SU-DHL-6 (cell line): ENCODE results near the gene WDTC1.

ENCODE experiments used
- H2AFZ ChIP-seq: fragments of 200-600 bp; sonication (generic); 2 replicates; pipeline ENCODE4 v1.6.1; 2014; ENCODE audit warnings: low read depth, mild to moderate bottlenecking, moderate library complexity, mixed read lengths, antibody characterized with exemption, low read length; ENCODE audit not compliant: severe bottlenecking
- H3F3A ChIP-seq: fragments of 200-600 bp; shearing (Covaris generic); 2 replicates; pipeline ENCODE4 v1.6.0; 2016; ENCODE audit warnings: antibody characterized with exemption, mild to moderate bottlenecking; ENCODE audit not compliant: insufficient read depth
- H3K27ac ChIP-seq: fragments of 200-600 bp; sonication (generic); 2 replicates; pipeline ENCODE4 v1.5.1; 2016; ENCODE audit warnings: low read depth, mild to moderate bottlenecking, low read length, moderate library complexity, mixed read lengths
- H3K27me3 ChIP-seq: fragments of 200-600 bp; sonication (generic), shearing (Covaris generic); 2 replicates; pipeline ENCODE4 v1.6.0; 2014; ENCODE audit warnings: mild to moderate bottlenecking, low read length
- H3K36me3 ChIP-seq: fragments of 200-600 bp; sonication (generic); 2 replicates; pipeline ENCODE4 v1.6.1; 2014; ENCODE audit warnings: mild to moderate bottlenecking, low read length, mixed read lengths
- H3K4me2 ChIP-seq: fragments of 300-600, 200-600 bp; shearing (Covaris generic), sonication (generic); 2 replicates; pipeline ENCODE4 v1.6.0; 2014; ENCODE audit warnings: low read length, low read depth, mild to moderate bottlenecking; ENCODE audit not compliant: poor library complexity, severe bottlenecking
- H3K4me3 ChIP-seq: fragments of 200-600 bp; sonication (generic); 2 replicates; pipeline ENCODE4 v1.5.1; 2014; ENCODE audit warnings: antibody characterized with exemption, low read length, mild to moderate bottlenecking, mixed read lengths; ENCODE audit not compliant: insufficient read depth, poor library complexity, severe bottlenecking
- H3K79me2 ChIP-seq: fragments of 200-600 bp; sonication (generic); 2 replicates; pipeline ENCODE4 v1.6.1; 2014; ENCODE audit warnings: mild to moderate bottlenecking, low read length, moderate library complexity; ENCODE audit not compliant: insufficient read depth
- H3K9ac ChIP-seq: fragments of 200-600 bp; sonication (generic); 2 replicates; pipeline ENCODE4 v1.7.0; 2014; ENCODE audit warnings: mild to moderate bottlenecking, low read length
- H3K9me2 ChIP-seq: fragments of 200-600 bp; sonication (generic); replicated peaks from 2 replicates; pipeline ENCODE4 v1.6.1; 2014; ENCODE audit warnings: low read length; ENCODE audit not compliant: insufficient read depth
- H3K9me3 ChIP-seq: fragments of 200-600 bp; sonication (generic); 2 replicates; pipeline ENCODE4 v1.6.1; 2014; ENCODE audit warnings: low read length, mixed read lengths; ENCODE audit not compliant: insufficient read depth
- H4K20me1 ChIP-seq: fragments of 200-600 bp; sonication (generic); 2 replicates; pipeline ENCODE4 v1.6.1; 2014; ENCODE audit warnings: low read depth, mild to moderate bottlenecking, antibody characterized with exemption, low read length, moderate library complexity, mixed read lengths
- CTCF ChIP-seq: fragments of 200-600 bp; sonication (generic); IDR thresholded peaks from one replicate; pipeline ENCODE4 v1.5.1; 2017; ENCODE audit warnings: antibody characterized with exemption, mild to moderate bottlenecking, low read length, moderate library complexity; ENCODE audit not compliant: insufficient read depth, poor library complexity, severe bottlenecking
- EZH2phosphoT487 ChIP-seq: fragments of 200-600 bp; sonication (generic), shearing (Covaris generic); conservative IDR thresholded peaks from 2 replicates; pipeline ENCODE4 v1.6.1; 2018; ENCODE audit warnings: mild to moderate bottlenecking, antibody characterized with exemption, low read length, moderate library complexity, mixed read lengths

The WDTC1 gene

GRCh38 chr1:27351541-27352107 is 117.2 kb downstream of the WDTC1 start:
- Histone ChIP-seq H3K9me2 (no peaks in the 10 kb centered on the region), H3K9me3 (no peaks in the 10 kb centered on the region), H3K27me3 (no peaks in the 10 kb centered on the region), H3F3A (no peaks in the 10 kb centered on the region), H3K4me3 (no peak overlapping the region), H4K20me1 (no peaks in the 10 kb centered on the region), H3K9ac (no peak overlapping the region), H3K36me3 (no peaks in the 10 kb centered on the region), H3K4me2 (no peak overlapping the region), H3K27ac (no peak overlapping the region), H2AFZ (no peak overlapping the region), H3K79me2 (no peaks in the 10 kb centered on the region)
- TF ChIP-seq CTCF (no peak), EZH2phosphoT487 (no peak)

GRCh38 chr1:27353166-27353565 is 118.7 kb downstream of the WDTC1 start:
- Histone ChIP-seq H3K9me3 (no peaks in the 10 kb centered on the region), H3K36me3 (no peaks in the 10 kb centered on the region), H3K9me2 (no peaks in the 10 kb centered on the region)

GRCh38 chr1:27353629-27354028 is 119.2 kb downstream of the WDTC1 start:
- H2AFZ ChIP-seq: no peak overlapping the region
- H3K9me3 ChIP-seq: no peaks in the 10 kb centered on the region
- no peak overlapping the region for H3K4me3 ChIP-seq
- no peak overlapping the region for H3K9ac ChIP-seq
- H4K20me1 ChIP-seq: no peaks in the 10 kb centered on the region
- H3K4me2 ChIP-seq: no peak overlapping the region
- H3K79me2 ChIP-seq: no peaks in the 10 kb centered on the region
- H3K27me3 ChIP-seq: no peaks in the 10 kb centered on the region
- no peaks in the 10 kb centered on the region for H3K36me3 ChIP-seq
- H3K27ac ChIP-seq: no peak overlapping the region
- TF ChIP-seq CTCF (no peak), EZH2phosphoT487 (no peak)
- H3F3A ChIP-seq: no peaks in the 10 kb centered on the region
- H3K9me2 ChIP-seq: no peaks in the 10 kb centered on the region

More at GRCh38 chr1:27353166-27353565, 118.7 kb downstream of the WDTC1 start:
- no peak overlapping the region for H3K27ac ChIP-seq
- H3K4me3 ChIP-seq: no peak overlapping the region
- no peaks in the 10 kb centered on the region for H3K27me3 ChIP-seq
- no peak for TF ChIP-seq EZH2phosphoT487
- no peak for TF ChIP-seq CTCF
- no peaks in the 10 kb centered on the region for H4K20me1 ChIP-seq
- no peak overlapping the region for H2AFZ ChIP-seq
- no peaks in the 10 kb centered on the region for H3F3A ChIP-seq
- H3K4me2 ChIP-seq: no peak overlapping the region
- no peak overlapping the region for H3K9ac ChIP-seq
- H3K79me2 ChIP-seq: no peaks in the 10 kb centered on the region
